Measurements from ENCODE around the gene LINGO1.

Gene LINGO1

DNA sequence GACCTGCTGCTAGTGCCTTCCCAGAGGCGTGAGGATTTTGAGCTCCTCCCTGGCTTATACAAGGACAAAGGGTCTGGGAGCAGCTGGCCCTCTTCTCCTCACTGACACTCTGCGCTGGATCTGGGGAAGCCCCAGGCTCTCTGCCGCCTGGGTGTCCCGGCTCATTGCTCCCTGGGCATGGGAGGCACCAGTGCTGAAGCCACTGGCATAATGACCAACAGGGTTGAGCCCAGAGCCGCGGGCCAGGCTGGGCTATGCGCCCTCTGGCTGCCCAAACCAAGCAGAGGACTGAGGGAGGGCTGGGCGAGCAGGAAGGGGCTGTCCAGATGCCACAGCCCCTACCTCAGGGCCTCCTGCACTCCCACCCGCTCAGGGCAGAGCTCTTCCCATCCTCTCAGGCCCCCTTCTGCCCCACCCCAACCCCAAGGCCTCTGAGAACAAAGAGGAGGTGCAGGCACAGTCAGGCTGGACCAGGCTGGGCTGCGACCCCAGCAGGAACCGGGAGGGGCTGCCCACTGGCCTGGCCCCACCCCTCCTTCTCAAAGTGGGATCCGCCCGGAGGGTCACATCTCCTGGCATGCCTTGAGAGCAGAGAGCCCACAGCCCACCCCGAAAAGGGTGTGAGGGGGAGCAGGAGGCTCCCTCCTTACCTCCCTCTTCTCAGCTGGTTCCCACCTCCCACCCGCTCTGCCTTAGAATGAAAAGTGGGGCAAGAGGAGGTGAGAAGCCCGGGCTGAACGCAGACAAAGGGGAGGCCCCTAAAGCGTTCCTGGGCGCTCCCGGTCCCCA, 1.6 kb downstream of the LINGO1 start:
- no peak for DNase-seq

GRCh38 chr15:77630056-77630455, 2.7 kb downstream of the LINGO1 start:
- DNase-seq = no peak

DNA sequence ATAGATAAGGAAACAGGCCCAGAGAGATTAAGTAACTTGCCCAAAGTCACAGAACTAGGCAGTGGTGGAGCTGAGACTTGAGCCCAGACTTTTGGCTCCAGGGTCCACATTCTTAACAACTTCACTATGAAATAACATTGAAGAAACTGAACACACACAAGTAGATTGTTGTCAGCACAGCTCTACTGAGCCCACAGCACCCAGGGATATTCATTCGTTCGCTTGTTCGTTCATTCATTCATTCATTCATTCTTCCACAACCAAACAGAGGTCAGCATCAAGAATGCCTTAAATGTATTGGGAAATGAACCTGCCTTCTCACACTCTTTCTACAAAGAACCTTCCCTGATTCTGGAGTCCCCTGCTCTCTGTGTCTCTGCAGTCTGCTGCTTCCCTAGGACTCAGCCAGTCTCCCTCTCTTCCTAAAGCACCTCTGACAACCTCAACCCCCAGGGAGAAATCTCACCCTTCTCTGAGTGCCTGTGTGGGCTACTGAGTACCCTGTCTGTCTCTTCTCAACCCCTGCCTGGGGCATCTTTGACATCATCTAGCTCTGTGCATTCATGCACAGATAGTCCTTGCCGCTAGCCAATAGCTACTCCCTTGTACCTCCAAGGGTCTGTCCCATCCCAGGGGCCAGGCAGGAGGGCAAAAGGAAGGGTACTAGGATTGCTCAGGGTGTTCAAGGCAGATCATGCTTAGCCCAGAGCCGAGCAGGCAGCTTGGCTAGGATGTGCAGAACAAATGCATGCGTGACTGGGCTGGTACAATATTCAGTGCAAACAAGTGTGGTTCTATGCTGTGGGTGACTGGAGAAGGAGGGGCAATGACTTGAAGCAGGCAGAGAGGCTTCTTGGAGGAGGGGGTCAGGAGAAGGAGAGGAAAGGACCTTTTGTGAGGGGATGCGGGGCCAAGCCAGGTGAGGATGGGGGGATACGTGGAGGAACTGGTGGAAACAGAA, 3.4 kb downstream of the LINGO1 start:
- no peak for DNase-seq

DNA sequence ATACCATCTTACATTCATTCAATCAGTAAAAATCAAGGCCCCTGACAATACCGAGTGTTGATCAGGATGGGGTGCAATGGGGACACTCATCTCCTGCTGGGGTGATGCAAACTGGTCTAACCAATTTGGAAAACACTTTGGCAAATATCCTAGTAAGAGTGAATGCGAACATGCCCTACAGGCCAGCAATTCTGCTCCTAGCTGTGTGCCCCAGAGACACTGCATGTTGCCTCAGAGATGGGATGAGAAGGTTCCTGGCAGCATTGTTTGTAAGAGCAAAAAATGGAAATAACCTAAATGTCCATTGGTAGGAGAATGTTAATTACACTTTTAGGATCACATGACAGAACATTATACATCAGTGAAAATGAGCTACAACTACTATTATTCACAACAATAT, 4.7 kb downstream of the LINGO1 start:
- DNase-seq = no peak

DNA sequence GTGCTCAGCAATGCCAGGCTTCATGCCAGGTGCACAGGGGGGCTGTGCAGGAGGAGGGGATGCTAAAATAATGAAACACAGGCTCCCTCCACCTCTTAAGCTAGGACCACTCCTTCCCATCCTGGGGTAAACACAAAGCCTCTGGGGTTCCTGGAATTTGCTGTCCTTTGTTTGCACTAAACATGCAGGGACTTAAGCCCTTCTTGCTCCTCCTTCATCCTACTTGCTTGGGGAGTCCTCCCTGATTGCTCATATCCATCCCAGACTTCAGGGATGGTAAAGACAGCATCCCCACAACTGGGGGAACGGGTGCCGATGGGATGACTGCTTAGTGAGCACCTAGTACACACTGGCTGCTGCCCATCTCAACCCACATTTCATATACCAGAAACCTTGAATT, 5.1 kb downstream of the LINGO1 start:
- DNase-seq = no peak

GRCh38 chr15:77627067-77627466, 5.6 kb downstream of the LINGO1 start:
- DNase-seq = peak; percentile 79

GRCh38 chr15:77626002-77626401, 6.7 kb downstream of the LINGO1 start:
- DNase-seq = no peak

DNA sequence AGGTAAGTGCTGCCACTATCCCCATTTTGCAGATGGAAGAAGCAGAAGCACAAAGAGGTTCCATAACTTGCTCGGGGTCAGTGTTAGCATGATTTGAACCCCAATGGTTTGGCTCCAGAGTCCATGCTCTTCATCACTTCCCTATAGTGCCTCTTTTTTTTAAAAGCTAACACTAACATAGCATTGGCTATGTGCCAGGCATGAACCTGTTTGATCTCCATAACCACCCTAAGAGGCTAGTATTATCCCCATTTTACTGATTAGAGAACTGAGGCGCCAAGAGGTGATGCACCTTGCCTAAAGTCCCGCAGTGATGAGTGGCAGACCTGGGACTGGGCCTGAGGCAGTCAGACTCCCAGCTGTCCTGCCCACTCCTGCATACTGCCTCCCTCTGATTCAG, 7.3 kb downstream of the LINGO1 start:
- DNase-seq = no peak

DNA sequence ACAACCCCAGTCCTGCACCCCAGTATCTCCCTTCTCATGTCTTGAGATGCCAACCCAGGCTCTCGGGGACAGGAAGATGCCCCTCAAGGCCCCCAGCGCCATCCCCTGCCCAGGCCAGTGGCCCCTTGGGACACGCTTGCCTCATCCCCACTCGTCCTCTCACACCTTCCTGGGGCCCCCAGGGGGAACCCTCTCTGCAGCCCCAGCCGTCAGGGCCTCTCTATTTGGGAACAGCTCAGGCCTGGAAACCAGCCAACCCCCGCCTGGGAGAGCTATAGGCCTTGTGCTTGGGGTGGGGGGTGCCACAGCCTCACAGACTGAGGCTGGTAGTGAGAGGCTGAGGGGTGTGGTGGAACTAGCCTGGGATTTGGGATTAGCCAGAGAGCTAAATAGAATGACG, 7.8 kb downstream of the LINGO1 start:
- DNase-seq = no peak

DNA sequence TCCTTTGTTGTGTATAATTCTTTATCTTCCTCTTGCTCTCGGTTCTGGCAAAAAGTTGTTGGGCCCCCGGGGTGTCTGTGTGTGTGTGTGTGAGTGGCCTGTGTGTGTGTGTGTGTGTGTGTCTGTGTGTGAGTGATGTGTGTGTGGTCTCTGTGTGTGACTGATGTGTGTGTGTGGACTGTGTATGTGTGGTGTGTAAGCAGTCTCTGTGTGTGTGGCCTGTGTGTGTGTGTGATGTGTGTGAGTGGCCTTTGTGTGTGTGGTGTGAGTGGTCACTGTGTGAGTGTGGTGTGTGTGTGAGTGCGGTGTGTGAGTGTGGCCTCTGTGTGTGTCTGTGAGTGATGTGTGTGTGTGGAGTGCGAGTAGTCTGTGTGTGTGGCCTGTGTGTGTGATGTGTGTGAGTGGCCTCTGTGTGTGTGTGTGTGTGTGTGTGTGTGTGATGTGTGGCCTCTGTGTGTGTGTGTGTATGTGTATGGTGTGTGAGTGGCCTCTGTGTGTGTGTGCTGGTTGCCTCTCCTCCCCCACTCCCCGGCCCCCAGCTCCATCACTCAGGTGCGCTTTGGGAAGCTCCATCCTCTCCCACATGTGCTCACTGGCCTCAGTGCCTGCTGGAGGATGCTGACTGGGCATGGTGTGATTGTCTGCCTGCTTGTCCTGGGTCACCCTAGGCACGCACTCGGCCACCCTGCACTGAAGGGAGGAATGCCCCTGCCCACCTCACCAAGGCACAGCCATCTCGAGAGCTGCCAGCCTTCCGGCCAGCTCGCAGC, 8.8 kb downstream of the LINGO1 start:
- no peak for DNase-seq

GRCh38 chr15:77622934-77623754, 9.6 kb downstream of the LINGO1 start:
- DNase-seq = no peak

DNA sequence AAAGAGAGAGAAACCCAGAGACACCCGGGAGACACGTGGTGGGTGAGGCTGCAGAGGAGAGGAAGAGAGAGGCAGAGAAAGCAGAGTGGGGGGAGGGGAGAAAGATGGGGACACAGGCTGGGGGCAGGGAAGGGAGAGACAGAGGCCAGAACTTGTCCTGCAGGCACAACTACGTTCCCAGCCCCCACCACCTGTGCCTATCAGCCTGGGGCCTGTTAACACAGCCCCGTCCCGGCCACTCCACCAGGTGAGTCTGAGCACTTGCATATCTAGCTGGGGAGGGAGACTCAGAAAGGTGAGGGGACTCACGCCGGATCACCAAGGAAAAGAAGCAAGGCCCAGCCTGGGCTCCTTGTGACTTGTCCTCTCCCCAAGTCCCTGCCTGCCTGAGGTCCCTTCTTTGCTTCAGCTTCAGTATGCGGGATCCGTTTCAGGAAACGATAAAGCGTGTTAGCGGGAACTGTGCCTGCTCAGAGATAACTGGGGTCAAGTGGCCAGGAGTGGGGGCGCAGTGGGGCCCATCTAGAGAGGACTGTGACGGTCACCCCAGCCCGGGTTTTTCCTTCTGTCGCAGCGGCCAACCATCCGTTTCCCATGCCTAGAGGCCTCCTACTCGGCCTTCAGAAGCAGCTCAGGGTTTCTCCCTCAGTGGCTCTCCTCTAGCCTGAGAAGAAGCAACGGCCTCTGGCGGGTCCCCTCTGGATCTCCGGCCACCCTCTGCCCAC, 10.3 kb downstream of the LINGO1 start:
- DNase-seq = no peak

DNA sequence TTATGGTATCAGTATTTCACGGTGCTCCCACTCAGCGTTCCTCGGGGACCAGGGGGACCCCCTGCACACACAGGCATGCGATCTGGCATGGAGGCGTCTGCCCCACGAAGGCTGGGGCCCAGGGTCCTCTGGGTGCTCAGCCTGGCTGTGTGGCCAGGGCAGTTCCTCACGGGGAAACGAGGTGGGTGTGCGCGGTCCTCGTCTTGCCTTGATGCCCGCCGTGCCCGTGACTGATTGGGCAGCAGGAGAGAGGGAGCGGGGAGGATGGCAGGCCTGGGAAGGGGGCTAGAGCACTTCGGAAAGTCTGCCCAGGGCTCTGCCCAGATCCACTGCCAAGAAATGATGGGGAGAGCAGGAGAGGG, 10.9 kb downstream of the LINGO1 start:
- no peak for DNase-seq

DNA sequence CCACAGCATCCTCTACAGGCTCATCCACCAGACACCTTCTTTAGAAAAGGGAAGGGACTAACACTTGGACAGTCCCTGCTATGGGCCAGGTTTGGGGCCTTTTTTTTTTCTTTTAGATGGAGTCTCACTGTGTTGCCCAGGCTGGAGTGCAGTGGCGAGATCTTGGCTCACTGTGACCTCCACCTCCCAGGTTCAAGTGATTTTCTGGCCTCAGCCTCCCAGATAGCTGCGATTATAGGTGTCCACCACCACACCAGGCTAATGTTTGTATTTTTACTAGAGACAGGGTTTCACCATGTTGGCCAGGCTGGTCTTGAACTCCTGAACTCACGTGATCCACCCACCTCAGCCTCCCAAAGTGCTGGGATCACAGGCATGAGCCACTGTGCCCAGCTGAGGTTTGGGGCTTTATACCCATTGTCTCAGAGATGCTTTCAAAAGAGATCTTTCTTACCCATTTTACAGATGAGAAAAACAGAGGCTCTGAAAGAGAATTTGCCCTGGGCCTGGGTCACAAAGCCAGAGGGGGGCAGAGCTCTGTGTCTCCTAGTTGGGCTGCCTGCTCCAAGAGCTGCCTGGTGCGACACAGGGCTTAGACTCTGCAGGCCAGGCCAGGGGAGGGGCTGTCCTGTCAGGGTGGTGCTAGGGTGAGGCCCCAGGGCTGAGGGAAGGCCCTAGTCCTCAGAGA, 11.6 kb downstream of the LINGO1 start:
- no peak for DNase-seq

DNA sequence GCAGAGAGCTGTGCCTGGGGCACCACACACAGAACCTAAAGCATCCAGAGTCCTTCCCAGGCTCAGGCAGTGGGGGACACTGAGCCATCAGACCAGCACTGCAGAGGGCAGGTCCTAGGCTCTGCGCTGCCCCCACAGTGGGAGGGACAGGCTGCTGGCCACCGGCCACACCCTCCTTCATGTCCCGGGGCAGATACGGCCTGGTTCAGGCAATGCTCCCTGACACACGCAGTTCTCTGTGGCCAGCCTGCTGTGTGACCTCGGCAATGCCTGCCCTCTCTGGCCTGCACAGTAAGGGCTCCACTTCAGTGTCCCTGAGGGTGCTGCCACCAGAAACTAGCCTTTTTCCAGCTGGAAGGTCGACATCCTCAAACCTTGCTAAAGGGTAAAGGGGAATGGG, 12.4 kb downstream of the LINGO1 start:
- DNase-seq = no peak

DNA sequence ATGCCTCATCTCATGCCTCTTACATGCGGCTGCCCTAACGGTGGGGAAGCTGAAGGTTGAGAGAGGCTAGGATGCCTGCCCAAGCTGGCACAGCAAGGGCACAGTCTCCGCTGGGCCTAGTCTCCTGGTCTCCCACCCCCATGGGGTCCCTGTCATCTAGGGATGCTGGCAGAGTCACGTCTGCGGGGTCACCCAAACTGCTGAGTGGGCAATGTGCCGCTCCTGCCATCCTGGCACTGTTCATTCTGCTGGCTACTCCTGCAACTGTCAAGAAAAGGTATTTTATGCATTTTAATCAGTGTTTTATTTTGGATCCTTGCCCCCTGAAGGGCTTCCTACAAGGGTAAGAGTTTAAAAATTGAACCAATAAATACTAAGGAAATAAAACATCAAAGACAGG, 12.8 kb downstream of the LINGO1 start:
- DNase-seq = no peak

GRCh38 chr15:77617476-77618230, 15.1 kb downstream of the LINGO1 start:
- DNase-seq = peak; percentile 78

GRCh38 chr15:77616072-77616471, 16.6 kb downstream of the LINGO1 start:
- no peak for DNase-seq

DNA sequence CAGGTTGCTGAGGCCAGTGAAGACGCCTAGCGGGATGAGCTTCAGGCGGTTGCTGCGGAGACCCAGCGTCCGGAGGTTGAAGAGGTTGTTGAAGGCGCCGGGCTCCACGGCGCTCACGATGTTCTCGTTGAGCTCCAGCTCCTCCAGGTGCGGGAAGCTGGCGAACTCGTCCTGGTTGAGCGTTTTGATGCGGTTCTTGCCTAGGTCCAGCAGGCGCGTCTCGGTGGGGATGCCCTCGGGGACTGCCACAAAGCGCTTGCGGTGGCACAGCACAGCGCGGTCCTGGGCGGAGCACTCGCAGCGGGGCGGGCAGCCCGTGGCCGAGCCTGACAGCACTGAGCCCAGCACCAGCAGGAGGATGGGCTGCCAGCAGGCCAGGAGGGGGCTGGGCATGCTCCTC, 17.2 kb downstream of the LINGO1 start:
- no peak for DNase-seq

- no peak for DNase-seq
Observed at GRCh38 chr15:77614251-77614806, 18.4 kb downstream of the LINGO1 start.
